Endothelial cell (in vitro differentiated cells): ENCODE data around the gene PSMB8. TPM values are rescaled to one million over a fixed set of nuclear protein-coding genes. Genes with fewer than 3 reads are reported as not detected.
A peak's percentile ranks its signal among the peaks of the same experiment; 100 is the strongest.

Experiments
- DNase-seq: peaks from one replicate; pipeline ENCODE4 v3.0.0; 2021; ENCODE audit warnings: low spot score
- H3K27ac Mint-ChIP-seq: one replicate; pipeline ENCODE4 v1.8.0; 2021; ENCODE audit warnings: mixed read lengths, inconsistent platforms; ENCODE audit not compliant: unreplicated experiment
- H3K27me3 Mint-ChIP-seq: one replicate; pipeline ENCODE4 v1.8.0; 2021; ENCODE audit warnings: mild to moderate bottlenecking, moderate library complexity, mixed read lengths, inconsistent platforms; ENCODE audit not compliant: unreplicated experiment
- H3K36me3 Mint-ChIP-seq: one replicate; pipeline ENCODE4 v1.8.0; 2021; ENCODE audit warnings: mild to moderate bottlenecking, low read depth, mixed read lengths, inconsistent platforms; ENCODE audit not compliant: unreplicated experiment
- H3K4me1 Mint-ChIP-seq: one replicate; pipeline ENCODE4 v1.8.0; 2021; ENCODE audit warnings: mild to moderate bottlenecking, mixed read lengths, inconsistent platforms; ENCODE audit not compliant: unreplicated experiment
- H3K4me3 Mint-ChIP-seq: one replicate; pipeline ENCODE4 v1.8.0; 2021; ENCODE audit warnings: mild to moderate bottlenecking, mixed read lengths, inconsistent platforms; ENCODE audit not compliant: unreplicated experiment
- H3K9me3 Mint-ChIP-seq: one replicate; pipeline ENCODE4 v1.8.0; 2021; ENCODE audit warnings: mixed read lengths, inconsistent platforms; ENCODE audit not compliant: unreplicated experiment
- total RNA-seq: library from RNA; stranded (reverse); fragmentation: NEBNext Ultra II Directional; extraction: Animal tissue kit (Norgen Biotek cat#: 25700); gene quantifications from one replicate; pipeline ENCODE4 v1.2.1, GENCODE V29; 2021; ENCODE audit not compliant: unreplicated experiment
- TF ChIP-seq, protein P1 (sequence below): fragments of 200-600 bp; sonication (generic); IDR thresholded peaks from one replicate; pipeline ENCODE4 v1.5.0; 2021; ENCODE audit warnings: antibody characterized with exemption; ENCODE audit not compliant: unreplicated experiment

Gene PSMB8
- total RNA-seq, 1 donor from 2014 or later, result 5.2 TPM

DNA sequence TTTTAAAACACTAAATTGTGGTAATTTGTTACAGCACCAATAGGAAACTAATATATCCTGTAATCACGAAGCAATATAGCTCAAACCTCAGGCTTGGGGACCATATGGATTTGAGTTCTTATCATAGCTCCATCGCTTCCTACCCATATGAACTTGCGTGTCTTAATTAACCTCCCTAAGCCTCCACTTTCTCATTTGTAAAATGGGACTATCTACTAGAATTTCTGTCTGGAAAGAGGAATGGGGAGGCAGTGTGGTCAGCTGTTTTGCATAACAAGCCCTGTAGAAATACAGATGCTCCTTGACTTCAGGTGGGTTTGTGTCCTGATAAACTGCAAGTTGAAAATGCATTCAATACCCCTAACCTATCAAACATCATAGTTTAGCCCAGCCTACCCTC is 44.1 kb downstream of the PSMB8 start:
- H3K4me3 Mint-ChIP-seq, result no peak overlapping the region
- DNase-seq, result no peak
- H3K36me3 Mint-ChIP-seq, result peaks cover 7% of the 10 kb centered on the region
- no peak overlapping the region for H3K27ac Mint-ChIP-seq
- H3K4me1 Mint-ChIP-seq, result peaks cover 4% of the 10 kb centered on the region
- peaks cover 5% of the 10 kb centered on the region for H3K9me3 Mint-ChIP-seq
- H3K27me3 Mint-ChIP-seq, result peaks cover 2% of the 10 kb centered on the region
- TF ChIP-seq, protein P1, sequence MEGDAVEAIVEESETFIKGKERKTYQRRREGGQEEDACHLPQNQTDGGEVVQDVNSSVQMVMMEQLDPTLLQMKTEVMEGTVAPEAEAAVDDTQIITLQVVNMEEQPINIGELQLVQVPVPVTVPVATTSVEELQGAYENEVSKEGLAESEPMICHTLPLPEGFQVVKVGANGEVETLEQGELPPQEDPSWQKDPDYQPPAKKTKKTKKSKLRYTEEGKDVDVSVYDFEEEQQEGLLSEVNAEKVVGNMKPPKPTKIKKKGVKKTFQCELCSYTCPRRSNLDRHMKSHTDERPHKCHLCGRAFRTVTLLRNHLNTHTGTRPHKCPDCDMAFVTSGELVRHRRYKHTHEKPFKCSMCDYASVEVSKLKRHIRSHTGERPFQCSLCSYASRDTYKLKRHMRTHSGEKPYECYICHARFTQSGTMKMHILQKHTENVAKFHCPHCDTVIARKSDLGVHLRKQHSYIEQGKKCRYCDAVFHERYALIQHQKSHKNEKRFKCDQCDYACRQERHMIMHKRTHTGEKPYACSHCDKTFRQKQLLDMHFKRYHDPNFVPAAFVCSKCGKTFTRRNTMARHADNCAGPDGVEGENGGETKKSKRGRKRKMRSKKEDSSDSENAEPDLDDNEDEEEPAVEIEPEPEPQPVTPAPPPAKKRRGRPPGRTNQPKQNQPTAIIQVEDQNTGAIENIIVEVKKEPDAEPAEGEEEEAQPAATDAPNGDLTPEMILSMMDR, result no peak

DNA sequence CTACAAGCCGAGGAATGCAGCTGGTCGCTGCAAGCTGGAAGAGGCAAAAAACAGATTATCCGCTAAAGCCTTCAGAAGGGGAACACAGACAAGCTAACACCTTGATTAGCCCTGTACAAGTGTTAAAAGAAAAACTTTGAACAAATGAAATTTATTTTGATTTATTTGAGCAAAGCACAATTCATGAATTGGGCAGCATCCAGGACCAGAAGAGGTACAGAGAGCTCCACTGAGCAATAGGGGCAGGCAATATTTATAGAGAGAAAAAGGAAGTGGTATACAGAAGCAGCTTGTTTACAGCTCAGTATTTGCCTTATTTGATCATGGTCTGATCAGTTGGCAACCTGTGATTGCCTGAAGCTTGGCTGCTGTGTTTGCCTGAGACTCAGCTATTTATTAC is 44.7 kb downstream of the PSMB8 start:
- Mint-ChIP-seq H3K9me3 (peaks cover 5% of the 10 kb centered on the region), H3K36me3 (peaks cover 7% of the 10 kb centered on the region), H3K27ac (no peak overlapping the region), H3K4me3 (peak overlapping the region; percentile 49), H3K4me1 (peaks cover 4% of the 10 kb centered on the region), H3K27me3 (peaks cover 2% of the 10 kb centered on the region)
- DNase-seq, result no peak
- TF ChIP-seq, protein P1, result no peak

DNA sequence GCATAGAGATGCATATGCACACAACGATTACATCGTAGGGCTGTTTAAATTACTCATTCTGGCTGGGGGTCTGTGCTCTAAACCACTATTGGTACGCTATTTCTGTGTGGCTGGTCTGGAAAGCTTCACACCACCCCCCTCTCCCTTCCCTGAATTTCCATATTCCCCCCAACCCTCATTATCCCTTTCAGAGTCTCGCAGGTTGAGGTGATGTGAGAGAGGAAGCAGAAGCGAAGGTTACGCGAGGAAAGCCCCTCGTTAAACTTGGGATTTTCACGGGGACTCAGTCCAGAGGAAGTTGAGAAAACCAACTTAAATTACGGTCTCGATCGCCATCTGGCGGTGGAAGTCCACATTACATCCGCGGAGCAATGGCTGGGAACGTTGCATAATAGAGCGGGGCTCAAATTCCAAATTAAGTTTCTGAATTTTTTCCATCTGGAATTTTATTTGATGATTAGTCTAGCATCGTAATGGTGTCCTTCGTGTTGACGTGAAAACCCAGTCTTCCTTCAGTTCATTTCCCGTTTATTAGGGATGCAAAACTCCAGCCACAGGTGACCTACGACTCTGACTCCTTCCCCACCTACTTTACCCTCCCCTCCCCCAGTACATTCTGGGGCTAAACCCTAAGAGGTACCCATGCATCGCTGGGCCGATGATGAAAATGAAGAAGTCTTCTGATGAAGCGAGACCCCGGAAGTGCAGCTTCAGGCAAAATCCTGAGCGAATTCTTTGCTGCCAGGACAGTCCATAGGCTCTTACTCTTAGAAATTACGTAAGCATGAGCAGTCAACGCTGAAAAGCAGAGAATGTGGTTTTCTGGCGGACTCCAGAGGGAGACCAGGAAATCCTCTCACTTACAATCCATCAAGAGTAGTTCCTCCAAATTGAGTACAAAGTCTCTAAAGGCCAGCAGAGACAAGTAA is 46.7 kb downstream of the PSMB8 start:
- H3K4me1 Mint-ChIP-seq, result peaks cover 4% of the 10 kb centered on the region
- peak; percentile 73 for DNase-seq
- peaks cover 7% of the 10 kb centered on the region for H3K36me3 Mint-ChIP-seq
- H3K9me3 Mint-ChIP-seq, result peaks cover 5% of the 10 kb centered on the region
- TF ChIP-seq, protein P1, result peak; percentile 90
- peak overlapping the region; percentile 68 for H3K4me3 Mint-ChIP-seq
- peak overlapping the region; percentile 64 for H3K27ac Mint-ChIP-seq
- H3K27me3 Mint-ChIP-seq, result peaks cover 2% of the 10 kb centered on the region

DNA sequence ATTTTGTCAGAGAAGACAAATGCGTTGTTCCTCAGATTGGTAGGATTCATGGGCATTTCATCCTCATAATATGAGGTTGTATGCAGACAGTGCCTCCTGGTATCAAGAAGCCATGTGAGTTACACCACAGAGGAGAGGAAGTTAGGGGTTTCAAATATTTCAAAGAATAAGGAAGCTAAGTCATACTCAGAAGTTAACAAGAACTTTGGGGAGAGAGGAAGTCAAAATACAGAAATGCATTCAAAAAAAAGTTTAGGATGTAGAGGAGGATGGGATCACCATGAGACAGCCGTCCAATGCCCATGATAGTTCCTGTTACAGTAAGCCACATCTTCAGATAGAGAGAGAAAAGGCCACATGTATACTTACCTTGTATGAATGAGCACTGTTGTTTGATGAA is 49.3 kb downstream of the PSMB8 start:
- H3K36me3 Mint-ChIP-seq, result peaks cover 7% of the 10 kb centered on the region
- peaks cover 5% of the 10 kb centered on the region for H3K9me3 Mint-ChIP-seq
- H3K27ac Mint-ChIP-seq, result no peak overlapping the region
- no peak overlapping the region for H3K4me3 Mint-ChIP-seq
- peaks cover 2% of the 10 kb centered on the region for H3K27me3 Mint-ChIP-seq
- TF ChIP-seq, protein P1, result no peak
- H3K4me1 Mint-ChIP-seq, result peaks cover 4% of the 10 kb centered on the region
- no peak for DNase-seq

DNA sequence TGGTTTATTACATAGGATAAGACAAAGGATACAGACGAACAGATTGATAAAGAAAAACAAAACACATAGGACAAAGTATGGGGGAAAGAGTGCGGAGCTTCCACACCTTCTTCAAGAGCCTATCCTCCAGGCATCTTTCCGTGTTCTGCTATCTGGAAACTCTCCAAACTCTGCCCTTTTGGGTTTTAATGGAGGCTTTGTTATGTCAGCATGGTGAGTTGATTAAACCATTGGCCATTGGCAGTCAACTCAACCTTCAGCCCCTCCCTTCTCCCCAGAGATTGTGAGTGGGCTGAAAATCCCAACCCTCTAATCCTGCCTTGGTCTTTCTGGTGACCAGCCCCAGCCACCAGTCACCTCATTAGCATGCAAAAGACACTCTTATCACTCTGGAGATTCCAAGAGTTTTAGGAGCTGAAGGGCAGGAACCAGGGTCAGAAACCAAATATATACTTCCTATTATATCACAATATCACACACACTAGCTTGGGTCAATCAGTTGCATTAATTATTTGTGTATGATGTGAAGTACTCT is 50.9 kb downstream of the PSMB8 start:
- H3K36me3 Mint-ChIP-seq, result no peaks in the 10 kb centered on the region
- TF ChIP-seq, protein P1, result no peak
- H3K9me3 Mint-ChIP-seq, result no peaks in the 10 kb centered on the region
- H3K27ac Mint-ChIP-seq, result no peak overlapping the region
- H3K27me3 Mint-ChIP-seq, result no peaks in the 10 kb centered on the region
- no peak overlapping the region for H3K4me3 Mint-ChIP-seq
- no peak for DNase-seq
- peaks cover 4% of the 10 kb centered on the region for H3K4me1 Mint-ChIP-seq
